Kidney glomerular epithelial cell (primary cell): ENCODE measurements around the gene CCDC187.
"Not testable (repeated sequence)": the region's sequence is repeated elsewhere in the genome, so short reads cannot be mapped to it uniquely, and the experiment has no call there.

ENCODE experiments used
- DNase-seq: peaks from one replicate; lab custom pipeline; 2025; lab: John Stamatoyannopoulos, UW

The CCDC187 gene

GRCh38 chr9:136303825-136304416 is at the start of gene CCDC187:
Gene CCDC187 (minus strand): TSS chr9:136304094. CDS start chr9:136303830, 264 bp downstream.
- no peak for DNase-seq

DNA sequence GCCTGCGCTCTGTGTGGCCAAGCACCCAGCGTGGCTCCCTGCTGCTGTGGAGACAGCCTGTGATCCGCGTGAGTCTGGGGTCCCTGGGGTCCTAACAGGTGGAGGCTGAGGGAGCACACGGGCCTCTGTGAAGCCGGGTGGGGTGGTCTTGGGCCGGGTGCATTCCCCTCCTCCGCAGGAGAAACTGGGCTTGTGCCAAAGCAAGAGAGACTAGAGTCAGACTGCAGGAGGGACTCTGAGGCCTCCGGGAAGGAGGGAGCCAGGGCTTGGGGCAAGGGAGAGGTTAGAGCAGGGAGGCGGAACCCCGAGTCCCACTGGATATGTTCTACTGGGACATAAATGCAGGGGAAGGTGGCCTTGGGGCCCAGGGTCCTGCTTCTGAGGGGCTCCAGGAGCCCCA is 49.2 kb upstream of the CCDC187 start:
- DNase-seq, result no peak

DNA sequence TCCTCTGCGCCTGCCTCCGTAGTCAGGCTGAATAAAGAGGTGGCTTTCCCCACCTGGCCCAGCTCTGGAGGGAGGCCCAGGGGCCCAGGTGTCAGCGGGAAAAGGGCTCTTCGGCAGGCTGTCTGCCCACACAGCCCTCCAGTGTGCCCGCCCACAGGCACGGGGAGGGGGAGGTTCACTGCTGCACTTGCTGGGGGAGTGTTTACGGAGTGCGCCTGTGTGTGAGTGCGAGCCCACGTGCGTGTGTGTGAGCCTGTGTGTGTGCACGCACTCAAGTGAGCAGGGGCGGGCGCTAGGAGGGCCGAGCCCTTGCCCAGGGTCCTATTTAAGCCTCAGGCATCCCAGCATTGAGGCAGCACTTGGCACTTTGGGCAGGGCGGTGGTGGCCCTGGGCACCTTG is 48.8 kb upstream of the CCDC187 start:
- no peak for DNase-seq

DNA sequence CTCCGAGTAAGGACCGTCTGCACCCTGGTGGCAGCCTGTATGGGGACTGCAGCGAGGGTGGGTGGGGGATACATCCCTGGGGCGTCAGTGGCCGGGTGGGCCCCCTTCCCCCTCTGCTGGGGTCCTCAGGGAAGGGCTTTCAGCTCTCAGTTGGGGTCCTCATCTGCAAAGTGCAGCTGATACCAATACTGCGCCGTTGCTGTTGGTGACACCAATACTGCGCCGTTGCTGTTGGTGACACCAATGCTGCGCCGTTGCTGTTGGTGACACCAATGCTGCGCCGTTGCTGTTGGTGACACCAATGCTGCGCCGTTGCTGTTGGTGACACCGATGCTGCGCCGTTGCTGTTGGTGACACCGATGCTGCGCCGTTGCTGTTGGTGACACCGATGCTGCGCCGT is 48.0 kb upstream of the CCDC187 start:
- not testable (repeated sequence) for DNase-seq

GRCh38 chr9:136351252-136351800 is 47.4 kb upstream of the CCDC187 start:
- no peak for DNase-seq

GRCh38 chr9:136349546-136349945 is 45.7 kb upstream of the CCDC187 start:
- DNase-seq, result no peak

GRCh38 chr9:136348691-136349090 is 44.8 kb upstream of the CCDC187 start:
- no peak for DNase-seq

DNA sequence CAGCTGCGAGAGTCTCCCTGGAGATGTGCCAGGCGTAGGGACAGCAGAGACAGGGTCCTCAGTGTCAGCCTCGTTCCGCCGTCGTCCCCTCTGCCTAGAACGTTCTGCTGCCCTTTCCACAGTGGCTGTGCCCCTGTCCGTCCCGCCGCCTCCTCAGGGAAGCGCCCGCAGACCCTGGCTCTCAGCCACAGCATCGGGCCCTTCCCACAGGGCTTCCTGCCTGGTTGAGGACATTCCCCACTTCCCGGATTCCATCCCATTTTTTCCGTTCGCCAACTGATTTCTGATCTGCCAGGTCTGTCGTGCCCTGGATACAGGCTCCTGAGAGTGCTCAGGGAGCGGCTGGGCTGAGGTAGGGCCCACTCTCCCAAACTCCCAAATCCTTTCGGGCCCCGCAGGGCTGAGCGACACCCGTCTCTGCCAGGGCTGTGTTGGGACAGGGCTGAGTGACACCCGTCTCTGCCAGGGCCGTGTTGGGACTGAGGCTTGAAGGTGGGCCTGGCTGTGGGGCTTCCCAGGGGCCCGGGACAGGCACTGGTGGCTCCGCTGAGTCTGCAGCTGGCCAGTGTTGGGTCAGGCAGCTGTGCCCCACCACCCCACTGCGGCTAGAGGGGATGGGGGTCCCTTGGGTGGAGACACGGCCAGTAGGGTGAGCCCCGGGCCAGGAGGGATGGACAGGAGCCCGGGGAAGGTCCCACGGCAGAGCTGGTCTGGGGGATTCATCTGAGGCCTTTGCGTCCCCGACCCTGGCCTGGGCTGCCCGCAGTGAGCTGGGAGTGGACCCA is 43.8 kb upstream of the CCDC187 start:
- DNase-seq, result no peak

GRCh38 chr9:136346927-136347465 is 43.1 kb upstream of the CCDC187 start:
- no peak for DNase-seq

DNA sequence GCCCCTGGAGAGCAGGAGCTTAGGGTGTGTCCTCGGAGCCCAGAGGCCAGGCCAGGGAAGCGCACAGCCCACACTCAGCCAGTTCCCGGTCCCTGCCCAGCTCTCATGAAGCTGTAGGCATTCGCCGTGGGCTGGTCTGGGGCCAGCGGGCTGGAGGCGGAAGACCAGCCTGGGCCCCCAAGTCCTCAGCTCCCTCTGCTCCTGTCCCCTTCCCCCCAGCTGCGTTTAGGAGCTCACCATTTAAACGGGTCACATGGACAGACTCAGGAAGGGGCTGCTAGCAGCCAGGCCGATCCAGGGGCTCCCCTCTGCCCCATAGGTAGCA is 42.2 kb upstream of the CCDC187 start:
- DNase-seq, result no peak

DNA sequence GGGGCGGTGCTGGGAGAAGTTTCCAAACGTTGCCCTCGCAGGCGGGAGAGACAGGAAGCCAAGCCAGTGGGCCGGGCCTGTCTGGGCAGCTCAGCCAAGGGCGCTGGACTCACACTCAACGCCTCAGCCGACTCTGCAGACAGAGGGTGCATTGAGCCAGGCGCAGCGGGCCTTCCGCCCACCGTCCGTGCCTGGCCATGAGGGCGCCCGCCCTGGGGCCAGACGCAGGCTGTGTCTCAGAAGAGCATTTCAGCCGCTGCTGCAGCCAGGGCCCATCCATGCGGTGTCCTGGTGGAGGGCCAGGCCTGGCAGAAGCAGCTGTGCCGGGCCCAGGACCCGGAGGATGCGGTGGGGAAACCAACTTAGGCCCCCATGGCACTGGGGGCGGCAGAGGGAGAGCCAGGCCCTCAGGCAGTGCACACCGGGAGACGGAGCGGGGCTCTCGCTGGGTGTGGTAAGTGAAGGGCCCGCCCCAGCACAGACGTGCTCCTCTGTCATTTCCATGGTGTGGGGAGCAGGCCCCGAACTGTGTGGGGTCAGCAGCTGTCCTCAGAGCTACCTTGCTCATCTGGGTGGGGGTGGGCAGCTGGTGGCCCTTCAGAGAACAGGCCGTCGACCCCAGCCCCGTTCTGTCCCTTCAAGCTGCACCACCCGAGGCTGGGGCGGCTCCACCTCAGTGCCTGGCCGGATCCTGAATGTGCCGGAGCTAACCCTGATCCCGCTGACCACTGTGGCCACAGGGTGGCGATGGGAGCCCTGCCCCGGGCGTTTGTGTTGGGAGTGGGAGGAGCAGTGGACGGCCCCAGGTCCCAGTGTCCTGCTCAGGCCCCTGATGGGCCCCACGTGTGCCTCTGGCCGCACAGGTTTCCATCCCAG is 41.6 kb upstream of the CCDC187 start:
- DNase-seq, result peak; percentile 15

DNA sequence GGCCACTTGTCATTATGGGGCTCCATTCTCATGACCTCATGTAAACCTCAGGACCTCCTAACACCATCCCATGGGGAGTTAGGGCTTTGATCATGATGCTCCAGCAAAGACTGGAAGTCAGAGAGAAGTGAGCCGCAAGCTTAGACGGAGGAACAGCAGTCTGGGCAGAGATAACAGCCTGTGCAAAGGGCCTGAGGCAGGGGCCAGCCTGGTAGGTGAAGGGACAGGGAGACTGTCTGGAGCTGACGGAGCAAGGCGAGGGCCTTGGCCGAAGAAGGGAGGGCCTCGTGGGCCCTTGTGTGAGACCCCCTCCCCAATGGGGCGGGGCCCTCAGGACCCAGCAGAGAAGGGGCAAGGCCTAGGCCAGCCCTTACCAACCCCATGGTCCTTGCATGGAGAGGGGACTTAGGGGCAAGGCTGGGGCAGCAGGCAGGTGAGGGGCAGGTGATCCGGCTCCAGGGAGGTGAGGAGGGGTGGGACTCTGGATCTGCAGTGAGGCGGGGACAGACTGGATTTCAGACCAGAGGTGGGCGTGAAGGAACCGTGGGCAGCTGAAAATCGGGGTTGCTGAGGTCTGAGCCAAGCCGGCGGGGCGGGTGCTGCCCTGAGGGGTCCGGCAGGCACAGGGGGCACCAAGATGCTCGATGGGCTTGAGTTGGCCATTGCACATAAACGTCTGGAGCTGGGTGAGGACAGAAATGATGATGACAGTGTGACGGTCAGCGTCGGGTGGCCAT is 40.8 kb upstream of the CCDC187 start:
- no peak for DNase-seq

- no peak for DNase-seq
Observed at GRCh38 chr9:136343884-136344269, 40.0 kb upstream of the CCDC187 start.

DNA sequence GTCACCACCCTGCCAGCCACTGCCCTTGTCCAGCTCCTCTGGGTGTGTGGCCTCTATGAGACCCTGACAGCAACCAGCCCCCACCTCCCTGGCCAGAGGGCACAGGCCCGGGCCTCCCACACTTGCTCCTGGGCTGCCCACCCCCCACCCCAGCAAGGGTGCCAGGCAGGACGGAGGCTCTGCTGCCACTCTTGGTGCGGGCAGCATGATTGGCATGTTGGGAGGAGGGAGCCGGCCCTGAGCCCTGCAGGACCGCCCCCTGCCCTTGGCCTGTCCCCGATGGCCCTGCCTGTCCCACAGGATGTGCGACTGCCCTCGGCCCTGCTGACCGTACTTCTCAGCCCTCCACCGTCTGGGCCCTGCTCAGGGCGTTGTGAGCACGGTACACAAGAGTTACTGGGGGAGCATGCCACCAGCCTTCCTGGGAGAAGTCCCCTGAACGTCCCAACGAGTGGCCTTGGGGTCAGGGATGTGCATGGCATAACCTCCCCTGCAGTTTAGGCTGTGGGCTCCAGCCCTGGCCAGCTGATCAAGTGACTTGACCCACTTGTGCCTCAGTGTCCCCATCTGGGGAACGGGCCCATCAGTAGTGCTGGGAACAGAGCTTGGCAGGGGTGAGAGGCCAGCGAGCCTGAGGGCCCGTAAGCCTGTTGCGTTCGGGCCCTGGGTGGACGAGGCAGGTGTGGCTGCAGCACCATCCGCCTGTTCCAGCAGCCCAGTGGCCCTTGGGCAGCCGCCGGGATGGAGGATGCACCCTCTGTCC is 39.4 kb upstream of the CCDC187 start:
- no peak for DNase-seq

DNA sequence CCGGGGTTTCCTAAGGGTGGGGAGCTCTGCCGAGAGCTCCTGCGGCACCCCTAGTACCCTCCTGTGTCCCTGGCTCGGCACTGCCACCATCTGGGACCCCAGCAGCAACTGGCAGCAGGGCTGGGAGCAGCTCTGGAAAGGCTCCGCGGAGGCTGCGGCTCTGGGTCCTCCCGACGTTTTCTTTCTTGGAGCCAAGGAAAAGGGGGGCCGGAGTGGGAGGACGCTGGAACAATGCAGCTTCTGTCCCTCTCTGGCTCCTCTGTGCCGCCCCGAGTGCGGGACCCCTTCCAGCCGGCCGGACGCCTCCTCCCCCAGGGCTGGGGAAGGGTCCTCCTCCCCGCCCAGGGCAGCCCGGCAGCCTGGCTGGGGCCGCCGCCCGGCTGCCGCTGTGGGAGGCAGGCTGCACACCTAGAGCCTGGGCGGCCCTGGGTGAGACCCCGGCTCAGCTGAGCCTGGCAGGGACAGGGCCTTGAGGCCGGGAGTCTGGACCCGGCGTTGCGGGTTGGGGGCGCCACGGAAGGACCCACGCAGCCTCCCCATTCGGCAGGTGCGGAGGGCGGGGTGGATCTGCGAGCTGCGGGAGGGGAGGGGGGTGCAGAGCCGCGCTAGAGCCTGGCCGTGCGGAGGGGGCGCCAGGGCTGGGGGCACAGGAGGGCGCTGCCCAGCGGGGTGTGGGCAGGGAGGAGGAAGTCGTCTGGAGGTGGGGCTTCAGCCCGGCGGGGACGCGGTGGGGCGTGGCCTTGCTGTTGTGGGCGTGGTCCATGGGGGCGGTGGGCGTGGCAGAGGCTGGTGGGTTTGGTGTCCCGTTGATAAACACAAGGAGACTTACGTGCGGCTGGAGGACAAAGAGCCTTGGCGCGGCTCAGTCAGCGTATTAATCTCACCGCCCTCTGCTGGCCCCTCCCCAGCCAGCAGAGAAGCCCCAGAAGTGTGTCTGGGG is 38.6 kb upstream of the CCDC187 start:
- DNase-seq, result no peak

GRCh38 chr9:136341769-136342168 is 37.9 kb upstream of the CCDC187 start:
- no peak for DNase-seq

GRCh38 chr9:136341042-136341655 is 37.3 kb upstream of the CCDC187 start:
- no peak for DNase-seq

- DNase-seq, result no peak
Observed at GRCh38 chr9:136340356-136341041, 36.6 kb upstream of the CCDC187 start.

GRCh38 chr9:136339958-136340310 is 36.0 kb upstream of the CCDC187 start:
- DNase-seq, result no peak
